Activated naive CD4-positive, alpha-beta T cell treated with anti-CD3 and anti-CD28 coated beads, Interleukin-2, amount 10 ng/mL, durations not matched to agents 7 days and 5 days (primary cell): ENCODE measurements around the gene RASSF10.

Source experiments
- CTCF ChIA-PET: fragments of 350-600 bp; sonication (Branson Sonifier 250); formaldehyde crosslinking; loops from one replicate; lab custom pipeline; 2021; ENCODE audit warnings: antibody characterized with exemption; lab: Charles Lee
- DNase-seq: peaks from one replicate; pipeline ENCODE4 v3.0.0-alpha.2; 2020
- H3K27ac Mint-ChIP-seq: one replicate; pipeline ENCODE4 v1.8.0; 2021; ENCODE audit warnings: mild to moderate bottlenecking, moderate library complexity, mixed read lengths
- H3K27me3 Mint-ChIP-seq: one replicate; pipeline ENCODE4 v1.8.0; 2021; ENCODE audit warnings: mild to moderate bottlenecking, mixed read lengths
- H3K36me3 Mint-ChIP-seq: one replicate; pipeline ENCODE4 v1.8.0; 2021; ENCODE audit warnings: mixed read lengths
- H3K4me1 Mint-ChIP-seq: one replicate; pipeline ENCODE4 v1.8.0; 2021; ENCODE audit warnings: mixed read lengths
- H3K4me3 Mint-ChIP-seq: one replicate; pipeline ENCODE4 v1.8.0; 2021; ENCODE audit warnings: mild to moderate bottlenecking, moderate library complexity, mixed read lengths
- H3K9me3 Mint-ChIP-seq: one replicate; pipeline ENCODE4 v1.8.0; 2021; ENCODE audit warnings: mixed read lengths

Gene RASSF10

GRCh38 chr11:13003736-13004493 lies 5.2 kb upstream of the RASSF10 start:
- Mint-ChIP-seq H3K9me3 (no peaks in the 10 kb centered on the region), H3K4me1 (peaks cover 3% of the 10 kb centered on the region), H3K27ac (no peak overlapping the region), H3K36me3 (no peaks in the 10 kb centered on the region), H3K4me3 (no peak overlapping the region), H3K27me3 (peaks cover 39% of the 10 kb centered on the region)
- CTCF ChIA-PET = no interaction called here
- DNase-seq = no peak

- peaks cover 4% of the 10 kb centered on the region for H3K4me1 Mint-ChIP-seq
- H3K36me3 Mint-ChIP-seq = no peaks in the 10 kb centered on the region
- CTCF ChIA-PET = no interaction called here
- DNase-seq = no peak
- H3K27ac Mint-ChIP-seq = no peak overlapping the region
- no peak overlapping the region for H3K4me3 Mint-ChIP-seq
- H3K9me3 Mint-ChIP-seq = no peaks in the 10 kb centered on the region
- peaks cover 70% of the 10 kb centered on the region for H3K27me3 Mint-ChIP-seq
Observed at GRCh38 chr11:13007182-13008060, 1.7 kb upstream of the RASSF10 start.

- Mint-ChIP-seq H3K4me1 (peaks cover 4% of the 10 kb centered on the region), H3K27me3 (peaks cover 76% of the 10 kb centered on the region), H3K27ac (no peak overlapping the region), H3K9me3 (no peaks in the 10 kb centered on the region), H3K4me3 (no peak overlapping the region), H3K36me3 (no peaks in the 10 kb centered on the region)
- no peak for DNase-seq
- CTCF ChIA-PET = no interaction called here
Observed at GRCh38 chr11:13008061-13008435, 1.1 kb upstream of the RASSF10 start.

- CTCF ChIA-PET = no interaction called here
- Mint-ChIP-seq H3K27me3 (peaks cover 69% of the 10 kb centered on the region), H3K27ac (no peak overlapping the region), H3K36me3 (no peaks in the 10 kb centered on the region), H3K4me3 (no peak overlapping the region), H3K4me1 (peaks cover 4% of the 10 kb centered on the region), H3K9me3 (no peaks in the 10 kb centered on the region)
- DNase-seq = no peak
Observed at GRCh38 chr11:13009476-13009920, 382 bp downstream of the RASSF10 start.

DNA sequence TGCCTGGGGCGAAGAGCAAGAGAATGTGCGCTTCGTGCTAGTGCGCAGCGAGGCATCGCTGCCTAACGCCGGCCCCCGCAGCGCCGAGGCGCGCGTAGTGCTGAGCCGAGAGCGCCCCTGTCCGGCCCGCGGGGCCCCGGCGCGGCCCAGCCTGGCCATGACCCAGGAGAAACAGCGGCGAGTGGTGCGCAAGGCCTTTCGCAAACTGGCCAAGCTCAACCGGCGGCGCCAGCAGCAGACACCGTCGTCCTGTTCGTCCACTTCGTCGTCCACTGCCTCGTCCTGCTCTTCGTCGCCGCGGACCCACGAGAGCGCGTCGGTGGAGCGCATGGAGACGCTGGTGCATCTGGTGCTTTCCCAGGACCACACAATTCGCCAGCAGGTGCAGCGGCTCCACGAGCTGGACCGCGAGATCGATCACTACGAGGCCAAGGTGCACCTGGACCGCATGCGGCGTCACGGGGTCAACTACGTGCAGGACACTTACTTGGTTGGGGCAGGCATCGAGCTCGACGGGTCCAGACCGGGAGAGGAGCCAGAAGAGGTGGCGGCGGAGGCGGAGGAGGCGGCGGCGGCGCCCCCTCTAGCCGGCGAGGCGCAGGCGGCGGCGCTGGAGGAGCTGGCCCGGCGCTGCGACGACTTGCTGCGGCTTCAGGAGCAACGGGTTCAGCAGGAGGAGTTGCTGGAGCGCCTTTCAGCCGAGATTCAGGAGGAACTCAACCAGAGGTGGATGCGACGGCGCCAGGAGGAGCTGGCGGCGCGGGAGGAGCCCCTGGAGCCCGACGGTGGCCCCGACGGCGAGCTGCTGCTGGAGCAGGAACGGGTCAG lies 1.0 kb downstream of the RASSF10 start:
- Mint-ChIP-seq H3K9me3 (no peaks in the 10 kb centered on the region), H3K4me1 (peaks cover 4% of the 10 kb centered on the region), H3K36me3 (no peaks in the 10 kb centered on the region), H3K4me3 (no peak overlapping the region), H3K27ac (no peak overlapping the region), H3K27me3 (peaks cover 72% of the 10 kb centered on the region)
- CTCF ChIA-PET = no interaction called here
- DNase-seq = no peak

- Mint-ChIP-seq H3K36me3 (no peaks in the 10 kb centered on the region), H3K27me3 (peaks cover 74% of the 10 kb centered on the region), H3K27ac (no peak overlapping the region), H3K4me1 (peaks cover 4% of the 10 kb centered on the region), H3K4me3 (no peak overlapping the region), H3K9me3 (no peaks in the 10 kb centered on the region)
- no peak for DNase-seq
- CTCF ChIA-PET = no interaction called here
Observed at GRCh38 chr11:13010749-13011465, 1.8 kb downstream of the RASSF10 start.

DNA sequence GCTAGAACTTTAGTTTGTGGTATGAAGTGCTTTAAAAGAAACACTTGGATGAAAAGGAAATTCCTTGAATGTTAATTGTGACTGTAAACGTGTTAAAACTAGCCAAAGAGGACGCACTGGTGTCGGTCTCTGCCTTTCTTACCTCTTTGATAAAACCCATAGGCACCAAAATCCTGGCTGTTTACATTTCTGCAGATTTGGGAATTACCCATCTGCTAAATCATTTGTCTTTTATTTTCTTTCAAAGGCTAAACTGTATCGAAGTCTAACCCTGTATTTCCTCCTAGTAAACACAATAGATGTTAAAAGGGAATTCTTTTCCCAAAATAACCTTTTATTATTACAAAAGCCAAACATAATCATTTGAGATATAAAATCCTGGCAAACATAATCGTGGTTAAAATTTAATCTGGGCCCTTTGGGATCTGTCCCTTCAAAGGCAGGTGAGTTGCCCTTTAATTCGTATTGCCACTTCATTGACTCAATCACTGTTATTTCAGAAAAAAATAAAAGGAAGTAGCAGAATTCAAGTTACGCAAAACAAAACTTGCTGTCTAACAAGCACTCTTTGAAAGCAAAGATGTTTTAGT lies 2.4 kb downstream of the RASSF10 start:
- no peak overlapping the region for H3K27ac Mint-ChIP-seq
- H3K36me3 Mint-ChIP-seq = no peaks in the 10 kb centered on the region
- no peaks in the 10 kb centered on the region for H3K9me3 Mint-ChIP-seq
- CTCF ChIA-PET = no interaction called here
- no peak overlapping the region for H3K4me3 Mint-ChIP-seq
- H3K27me3 Mint-ChIP-seq = peaks cover 68% of the 10 kb centered on the region
- peaks cover 4% of the 10 kb centered on the region for H3K4me1 Mint-ChIP-seq
- no peak for DNase-seq

GRCh38 chr11:13012056-13012661 lies 3.0 kb downstream of the RASSF10 start:
- CTCF ChIA-PET = no interaction called here
- Mint-ChIP-seq H3K4me1 (peaks cover 4% of the 10 kb centered on the region), H3K36me3 (no peaks in the 10 kb centered on the region), H3K27ac (no peak overlapping the region), H3K9me3 (no peaks in the 10 kb centered on the region), H3K4me3 (no peak overlapping the region), H3K27me3 (peaks cover 62% of the 10 kb centered on the region)
- DNase-seq = no peak

GRCh38 chr11:13013054-13013488 lies 4.0 kb downstream of the RASSF10 start:
- CTCF ChIA-PET = no interaction called here
- H3K36me3 Mint-ChIP-seq = no peaks in the 10 kb centered on the region
- H3K9me3 Mint-ChIP-seq = no peaks in the 10 kb centered on the region
- no peak for DNase-seq
- H3K27ac Mint-ChIP-seq = no peak overlapping the region
- peaks cover 56% of the 10 kb centered on the region for H3K27me3 Mint-ChIP-seq
- H3K4me1 Mint-ChIP-seq = peaks cover 4% of the 10 kb centered on the region
- no peak overlapping the region for H3K4me3 Mint-ChIP-seq

GRCh38 chr11:13015753-13016152 lies 6.6 kb downstream of the RASSF10 start:
- Mint-ChIP-seq H3K27ac (no peak overlapping the region), H3K36me3 (no peaks in the 10 kb centered on the region), H3K27me3 (peaks cover 30% of the 10 kb centered on the region), H3K9me3 (no peaks in the 10 kb centered on the region), H3K4me3 (no peak overlapping the region), H3K4me1 (no peaks in the 10 kb centered on the region)
- no peak for DNase-seq
- CTCF ChIA-PET = interaction anchor here (1.0 kb wide), 1 partner anchor 13 kb away, joined by 3 read pairs; no protein-coding TSS in a partner anchor

DNA sequence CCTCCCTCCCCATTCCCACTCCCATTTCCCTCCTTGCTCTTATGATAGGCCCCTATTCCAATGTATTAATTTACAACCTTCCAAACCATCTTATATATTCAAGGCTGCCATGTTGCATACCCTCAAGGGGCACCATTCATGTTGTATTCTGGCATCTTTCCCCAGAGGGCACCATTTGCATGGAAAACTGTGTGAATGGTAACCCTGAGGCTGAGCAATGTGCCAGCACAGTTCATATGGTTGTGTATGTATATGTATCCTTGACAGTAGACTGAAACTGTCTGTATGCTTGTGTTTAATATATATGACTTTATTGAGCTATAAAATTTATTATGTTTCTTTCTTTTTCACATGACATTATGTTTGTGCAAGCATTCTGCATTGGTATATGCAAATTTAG lies 7.3 kb downstream of the RASSF10 start:
- Mint-ChIP-seq H3K27me3 (peaks cover 23% of the 10 kb centered on the region), H3K27ac (no peak overlapping the region), H3K9me3 (no peaks in the 10 kb centered on the region), H3K36me3 (no peaks in the 10 kb centered on the region), H3K4me1 (no peaks in the 10 kb centered on the region), H3K4me3 (no peak overlapping the region)
- CTCF ChIA-PET = interaction anchor here (1.0 kb wide), 1 partner anchor 14 kb away, joined by 3 read pairs; no protein-coding TSS in a partner anchor
- no peak for DNase-seq

DNA sequence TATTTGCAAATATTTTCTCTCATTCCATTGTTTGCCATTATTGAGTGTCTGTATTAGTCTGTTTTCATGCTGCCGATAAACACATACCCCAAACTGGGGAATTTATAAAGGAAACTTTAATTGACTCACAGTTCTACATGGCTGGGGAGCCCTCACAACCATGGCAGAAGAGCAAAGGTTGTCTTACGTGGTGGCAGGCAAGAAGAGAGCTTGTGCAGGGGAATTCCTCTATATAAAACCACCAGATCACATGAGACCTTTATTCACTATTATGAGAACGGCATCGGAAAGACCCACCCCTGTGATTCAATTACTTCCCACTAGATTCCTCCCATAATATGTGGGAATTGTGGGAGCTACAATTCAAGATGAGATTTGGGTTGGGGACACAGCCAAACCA lies 10.2 kb downstream of the RASSF10 start:
- H3K27me3 Mint-ChIP-seq = peaks cover 10% of the 10 kb centered on the region
- CTCF ChIA-PET = no interaction called here

GRCh38 chr11:13023423-13023822 lies 14.3 kb downstream of the RASSF10 start:
- no peak overlapping the region for H3K4me3 Mint-ChIP-seq
- no peaks in the 10 kb centered on the region for H3K4me1 Mint-ChIP-seq

More for the DNA sequence above, 10.2 kb downstream of the RASSF10 start:
- Mint-ChIP-seq H3K4me1 (no peaks in the 10 kb centered on the region), H3K9me3 (no peaks in the 10 kb centered on the region), H3K4me3 (no peak overlapping the region), H3K27ac (no peak overlapping the region), H3K36me3 (no peaks in the 10 kb centered on the region)
- DNase-seq = no peak

More at GRCh38 chr11:13023423-13023822, 14.3 kb downstream of the RASSF10 start:
- DNase-seq = no peak
- CTCF ChIA-PET = no interaction called here
- Mint-ChIP-seq H3K36me3 (no peaks in the 10 kb centered on the region), H3K9me3 (no peaks in the 10 kb centered on the region), H3K27me3 (peaks cover 3% of the 10 kb centered on the region), H3K27ac (no peak overlapping the region)
